Measurements from ENCODE around the gene CD7.

CD7 gene

DNA sequence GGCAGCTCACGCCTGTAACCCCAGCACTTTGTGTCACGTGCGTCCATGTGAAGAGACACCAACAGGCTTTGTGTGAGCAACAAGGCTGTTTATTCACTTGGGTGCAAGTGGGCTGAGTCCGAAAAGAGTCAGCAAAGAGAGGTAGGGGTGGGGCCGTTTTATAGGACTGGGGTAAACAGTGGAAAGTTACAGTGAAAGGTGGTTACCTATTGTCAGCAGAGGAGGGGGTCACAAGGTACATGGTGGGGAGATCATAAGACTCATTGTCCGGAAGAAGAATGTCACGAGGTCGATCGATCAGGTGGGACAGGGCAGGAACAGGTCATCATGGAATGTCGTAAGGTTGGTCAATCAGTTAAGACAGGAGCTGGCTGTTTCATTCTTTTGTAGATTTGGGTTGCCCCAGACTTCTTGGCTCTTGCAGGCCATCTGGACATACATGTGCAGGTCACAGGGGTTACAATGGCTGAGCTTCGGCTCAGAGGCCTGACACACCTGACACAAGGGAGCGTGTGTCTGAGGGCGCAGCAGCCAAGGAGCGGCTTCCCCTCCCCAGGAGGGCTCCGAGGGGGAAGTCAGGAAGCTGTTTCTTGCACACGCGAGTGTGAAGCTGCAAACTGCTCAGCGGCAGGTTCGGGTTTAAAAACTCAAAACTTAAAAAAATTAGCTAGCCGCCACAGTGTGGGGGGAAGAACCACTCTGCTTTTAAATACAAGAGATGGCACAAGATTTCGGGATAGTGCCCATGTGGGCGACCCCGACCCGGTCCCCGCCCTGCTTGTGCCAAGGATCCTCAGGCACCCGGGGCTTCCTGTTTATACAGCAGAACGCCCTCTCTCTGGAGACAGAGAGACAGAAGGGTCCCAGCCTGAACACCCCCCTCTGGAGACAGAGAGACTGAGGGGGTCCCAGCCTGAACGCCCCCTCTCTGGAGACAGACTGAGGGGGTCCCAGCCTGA, 29.2 kb upstream of the CD7 start:
- no peak for DNase-seq (ENCODE audit: low read depth)

DNA sequence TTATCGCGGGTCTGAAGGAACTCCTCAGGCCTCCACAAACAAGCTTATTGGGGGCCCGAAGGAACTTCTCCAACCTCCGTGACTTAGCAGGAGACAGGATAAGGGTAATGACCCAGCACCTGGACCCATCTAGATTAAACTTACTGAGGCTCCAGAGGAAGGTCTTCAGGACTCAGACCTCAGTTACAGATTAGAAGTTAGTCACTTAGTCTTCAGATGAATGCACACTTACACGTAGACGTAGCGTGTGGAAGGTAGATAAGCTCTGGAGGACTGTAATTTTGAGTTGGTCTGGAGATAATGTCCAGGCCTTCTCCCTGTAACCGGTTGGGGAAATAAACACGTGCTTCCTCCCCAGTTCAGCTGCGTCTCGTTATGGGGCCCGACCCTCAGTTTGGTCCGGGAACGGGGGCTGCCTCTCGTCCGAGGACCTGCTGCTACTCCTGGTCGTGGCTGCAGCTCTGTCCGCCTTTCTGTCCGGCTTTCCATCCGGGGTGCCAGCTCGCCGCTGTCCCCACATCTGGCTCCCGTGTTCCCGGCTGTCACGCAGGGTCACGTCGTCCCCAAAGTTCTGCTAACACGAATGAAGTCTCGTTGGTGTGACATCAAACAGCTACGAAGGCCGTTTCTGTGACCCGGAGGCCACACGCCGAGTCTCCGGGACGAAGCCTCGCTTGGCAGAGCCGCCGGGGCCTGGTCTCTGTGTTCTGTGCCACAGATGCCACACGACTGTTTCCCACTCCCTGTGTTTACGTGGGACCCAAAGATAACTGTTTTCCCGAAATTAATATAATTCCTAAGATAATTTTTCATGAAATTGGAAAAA, 28.0 kb upstream of the CD7 start:
- no peak for DNase-seq (ENCODE audit: low read depth)

DNA sequence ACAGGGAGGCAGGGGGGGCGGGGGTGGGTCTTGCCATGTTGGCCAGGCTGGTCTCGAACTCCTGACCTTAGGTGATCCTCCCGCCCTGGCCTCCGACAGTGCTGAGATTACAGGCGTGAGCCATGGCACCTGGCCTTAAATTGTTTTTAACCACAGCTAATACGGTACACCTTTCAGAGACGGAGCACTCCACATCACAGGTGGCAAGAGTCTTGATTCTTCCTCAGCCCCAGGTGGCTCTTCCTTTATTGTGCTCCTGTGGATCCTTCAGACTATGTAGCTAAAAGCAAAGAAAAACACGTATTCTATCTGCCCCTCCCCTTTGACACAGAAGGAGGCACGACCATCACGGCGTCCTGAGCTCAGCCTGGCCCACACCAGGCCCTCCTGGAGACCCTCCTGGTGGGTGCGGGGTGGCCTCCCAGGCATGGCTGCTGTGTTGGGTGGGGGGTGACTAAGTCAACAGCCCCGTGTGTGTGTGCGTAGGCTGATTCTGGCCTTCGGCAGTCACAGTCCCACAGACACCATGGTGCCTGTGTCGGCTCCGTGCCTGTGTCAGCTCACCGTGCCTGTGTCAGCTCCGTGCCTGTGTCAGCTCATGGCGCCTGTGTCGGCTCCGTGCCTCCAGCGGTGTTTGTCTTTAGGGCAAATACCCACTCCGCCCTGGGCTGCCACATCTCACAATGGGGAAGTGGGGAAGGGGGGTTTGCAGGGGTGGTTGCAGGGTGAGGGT, 26.9 kb upstream of the CD7 start:
- DNase-seq (ENCODE audit: low read depth) = no peak

DNA sequence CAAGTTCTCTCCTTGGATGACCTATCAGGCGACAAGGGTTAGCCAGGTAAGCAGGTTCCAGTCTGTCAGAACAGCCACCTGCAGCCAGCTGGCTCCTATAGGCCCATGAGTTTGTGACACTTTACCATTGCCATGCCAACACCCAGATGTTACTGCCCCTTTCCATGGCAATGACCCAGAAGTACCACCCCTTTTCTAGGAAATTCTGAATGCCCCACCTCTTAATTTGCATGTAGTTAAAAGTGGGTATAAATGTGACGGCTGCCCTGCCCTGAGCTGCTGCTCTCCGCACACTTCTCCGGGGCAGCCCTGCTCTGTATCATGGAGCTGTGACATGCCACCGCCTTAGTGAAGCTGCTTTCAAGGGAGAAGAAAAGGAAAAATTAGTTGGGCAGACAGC, 26.2 kb upstream of the CD7 start:
- no peak for DNase-seq (ENCODE audit: low read depth)

DNA sequence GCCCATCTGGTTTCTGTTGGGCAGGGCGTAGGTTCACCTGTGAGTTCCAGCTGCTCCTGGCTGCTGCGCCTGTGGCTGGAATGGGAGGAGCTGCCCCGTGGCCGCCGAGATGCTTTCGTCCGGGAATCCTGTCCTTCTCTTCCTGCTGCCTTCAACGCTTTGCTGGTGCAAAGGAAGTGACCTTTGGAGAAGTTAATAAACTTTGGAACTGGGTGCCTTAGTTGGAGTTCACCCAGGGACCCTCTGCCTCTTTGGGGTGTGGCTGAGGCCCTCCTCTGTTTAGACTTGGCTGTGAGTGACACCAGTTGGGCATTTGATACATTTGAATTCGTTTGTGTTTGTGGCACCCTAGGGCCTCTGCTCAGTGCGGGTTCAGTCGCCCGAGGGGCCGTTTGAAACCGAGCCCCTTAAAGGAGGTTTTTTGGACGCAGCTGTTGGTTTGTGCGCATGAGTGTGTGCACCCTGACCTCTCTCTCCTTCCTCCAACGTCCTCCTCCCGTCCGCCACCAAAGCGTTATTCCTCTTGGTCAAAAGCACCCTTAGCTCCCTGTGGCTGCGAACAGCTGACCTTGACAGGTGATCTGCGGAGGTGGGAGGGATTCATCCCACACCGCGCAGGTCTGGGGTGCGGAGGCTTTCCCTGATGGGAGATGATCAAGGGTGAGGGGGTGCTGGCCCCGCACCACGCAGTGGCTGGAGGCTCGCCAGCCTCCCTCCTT, 25.1 kb upstream of the CD7 start:
- DNase-seq (ENCODE audit: low read depth) = no peak

DNA sequence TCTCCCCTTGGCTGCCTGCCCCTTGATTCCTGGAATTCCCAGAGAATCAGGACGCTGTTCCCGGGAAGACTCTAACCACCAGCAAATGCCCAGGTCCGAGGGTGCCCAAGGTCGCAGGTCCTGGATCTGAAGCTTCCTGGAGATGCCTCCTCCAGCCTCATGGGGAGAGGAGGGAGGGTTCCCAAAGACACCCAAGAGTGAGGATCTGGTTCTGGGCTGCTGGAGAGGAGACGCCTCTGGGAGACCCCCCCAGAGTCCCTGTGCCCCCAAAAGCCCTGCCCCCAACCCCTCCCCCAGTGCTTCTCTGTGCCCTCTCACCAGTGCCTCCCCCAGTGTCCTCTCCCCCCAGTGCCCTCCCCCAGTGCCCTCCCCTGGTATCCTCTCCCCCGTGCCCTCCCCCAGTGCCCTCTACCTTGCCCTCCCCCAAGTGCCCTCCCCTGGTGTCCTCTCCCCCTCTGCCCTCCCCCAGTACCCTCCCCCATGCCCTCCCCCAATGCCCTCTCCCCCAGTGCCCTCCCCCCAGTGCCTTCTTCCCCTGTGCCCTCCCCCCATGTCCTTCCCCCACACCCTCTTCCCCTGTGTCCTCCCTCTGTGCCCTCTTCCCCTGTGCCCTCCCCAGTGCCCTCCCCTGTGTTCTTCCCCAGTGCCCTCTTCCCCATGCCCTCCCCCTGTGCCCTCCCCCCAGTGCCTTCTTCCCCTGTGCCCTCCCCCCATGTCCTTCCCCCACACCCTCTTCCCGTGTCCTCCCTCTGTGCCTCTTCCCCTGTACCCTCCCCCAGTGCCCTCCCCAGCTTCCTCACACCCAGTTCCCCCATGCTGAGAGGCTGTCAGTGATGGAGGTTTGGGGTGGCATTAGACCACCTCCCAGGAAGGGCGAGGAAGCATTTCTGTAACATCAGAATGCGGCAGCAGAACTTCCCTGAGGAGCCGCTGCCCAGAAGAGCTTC, 22.5 kb upstream of the CD7 start:
- DNase-seq (ENCODE audit: low read depth) = no peak

DNA sequence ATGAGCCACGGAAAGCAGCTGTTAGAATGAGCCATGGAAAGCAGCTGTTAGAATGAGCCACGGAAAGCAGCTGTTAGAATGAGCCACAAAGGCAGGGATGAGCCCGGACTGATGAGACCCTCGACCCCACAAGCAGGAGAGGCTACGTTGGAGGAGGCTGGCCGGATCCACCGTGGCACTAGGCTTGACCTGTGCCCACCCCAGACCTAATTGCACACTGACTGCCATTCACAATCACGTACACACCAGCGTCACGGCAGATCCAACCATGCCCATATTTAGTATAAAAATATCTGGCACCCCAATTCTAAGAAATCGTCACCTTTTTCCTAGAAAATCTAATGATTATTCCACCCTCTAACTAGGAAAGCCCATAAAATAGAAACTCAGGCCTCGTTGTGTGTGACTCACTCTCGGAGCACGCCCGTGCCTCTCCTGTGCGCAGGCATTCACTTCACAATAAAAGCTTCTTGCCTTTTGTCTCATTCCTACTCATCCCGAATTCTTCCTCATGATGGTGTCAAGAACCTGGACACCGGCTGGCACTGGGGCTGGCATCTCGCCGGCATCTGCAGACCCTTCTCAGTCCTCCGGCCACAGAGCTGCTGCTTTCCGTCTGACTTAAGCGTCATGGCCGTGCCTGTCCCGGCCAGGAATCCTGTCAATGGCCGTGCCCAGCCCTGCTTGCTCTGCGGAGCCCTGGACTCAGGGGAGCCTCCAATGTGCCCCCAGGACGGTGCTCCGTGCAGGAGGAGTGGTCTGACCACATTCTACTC, 21.6 kb upstream of the CD7 start:
- DNase-seq (ENCODE audit: low read depth) = peak; percentile 38

DNA sequence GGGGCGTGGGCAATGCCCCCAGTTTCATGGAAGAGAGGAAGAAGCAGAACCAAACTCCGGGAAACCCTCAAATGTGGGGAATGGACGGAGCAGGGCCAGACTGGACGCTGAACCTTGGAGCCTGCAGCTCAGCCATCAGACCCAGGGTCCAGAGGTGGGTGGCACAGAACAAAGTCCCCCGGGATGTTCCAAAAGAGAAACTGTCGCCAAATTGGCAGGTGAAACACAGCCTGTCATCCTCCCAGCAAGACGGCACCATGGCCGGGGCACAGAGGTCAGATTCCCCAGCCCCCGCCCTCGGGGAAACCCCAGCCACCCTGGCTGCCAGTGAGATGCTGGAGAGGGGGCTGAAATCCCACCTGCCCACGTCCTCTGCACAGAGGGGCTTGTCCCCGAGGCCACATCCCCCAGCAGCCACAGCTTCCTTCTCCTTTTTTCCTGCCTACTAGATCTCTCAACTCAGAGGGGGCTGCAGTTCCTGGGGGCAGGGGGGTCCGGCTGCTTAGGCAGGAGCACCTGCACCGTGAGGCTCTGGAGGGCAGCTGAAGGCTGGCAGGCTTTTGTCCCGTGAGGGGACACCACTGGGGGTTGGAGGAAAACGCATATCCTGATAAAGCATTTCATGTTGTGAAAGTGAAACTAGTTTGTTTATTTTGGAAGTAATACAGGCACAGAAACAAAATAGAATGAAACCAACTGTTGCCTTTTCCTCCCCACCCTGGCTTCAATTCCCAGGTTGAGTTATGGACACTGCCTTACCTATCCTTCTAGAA, 17.4 kb upstream of the CD7 start:
- no peak for DNase-seq (ENCODE audit: low read depth)

DNA sequence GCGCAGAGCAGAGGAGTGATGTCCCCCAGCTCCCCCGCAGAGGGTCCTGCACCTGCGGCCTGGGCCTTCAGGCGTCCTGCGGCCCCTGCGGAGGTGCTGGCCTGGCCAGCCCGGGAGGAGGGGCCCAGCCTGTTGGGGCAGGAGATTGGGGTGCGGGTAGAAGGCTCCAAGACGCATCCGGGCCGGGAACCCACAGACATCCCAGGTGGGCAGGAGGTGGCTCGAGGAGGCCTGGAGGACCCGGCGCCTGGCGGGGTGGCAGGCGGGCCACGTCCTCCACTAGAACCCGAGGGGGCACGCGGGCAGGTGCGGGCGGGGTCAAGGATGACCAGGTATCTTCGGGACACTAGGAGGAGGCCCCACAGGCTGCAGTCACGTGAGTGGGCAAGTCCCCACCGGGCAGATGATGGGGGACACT, 16.8 kb upstream of the CD7 start:
- no peak for DNase-seq (ENCODE audit: low read depth)

DNA sequence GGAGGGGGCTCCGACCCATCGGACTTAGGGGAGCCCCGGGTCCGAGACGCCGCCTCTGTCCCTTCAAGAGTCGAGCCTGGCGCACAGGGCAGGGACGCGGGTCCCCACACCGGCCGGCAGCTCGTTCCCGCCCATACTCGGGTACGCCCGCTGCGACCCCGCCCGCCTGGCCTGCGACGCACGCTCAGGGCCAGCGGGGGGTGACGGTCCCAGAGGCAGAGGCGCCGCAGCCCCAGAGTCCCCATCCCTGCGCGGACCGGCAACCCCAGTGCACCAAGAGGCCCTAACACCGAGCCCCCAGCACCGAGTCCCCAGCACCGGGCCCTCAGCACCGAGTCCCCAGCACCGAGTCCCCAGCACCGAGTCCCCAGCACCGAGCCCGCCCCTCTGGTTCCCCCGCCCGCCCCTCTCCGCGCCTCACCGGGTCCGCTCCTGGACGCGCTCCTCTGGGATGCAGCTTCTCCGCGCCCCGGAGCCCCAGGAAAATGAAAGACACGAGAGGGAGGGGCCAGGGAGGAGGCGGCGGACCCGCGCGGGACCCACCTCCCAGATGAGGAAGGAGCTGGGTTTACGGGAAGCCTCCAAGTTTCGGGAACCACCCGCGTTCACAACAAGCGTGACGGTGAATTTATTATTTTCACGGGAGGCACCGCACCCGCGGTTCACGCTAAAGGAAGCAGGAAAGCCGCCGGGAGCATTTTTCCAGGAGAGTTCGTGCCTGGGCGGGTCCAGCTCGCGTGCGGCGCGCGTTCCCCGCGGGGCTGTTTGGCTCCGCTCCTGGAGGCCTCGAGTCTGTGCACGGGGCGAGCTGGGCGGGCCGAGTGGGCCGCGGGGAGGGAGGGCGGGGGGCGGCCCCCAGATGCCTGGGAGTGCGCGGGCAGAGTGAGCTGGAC, 16.1 kb upstream of the CD7 start, which contains the start of gene SECTM1:
TSS of gene SECTM1 (minus strand) at position 488 of the 893 bp plus-strand sequence. CDS start 6,526 bp downstream, outside the sequence.
- DNase-seq (ENCODE audit: low read depth) = no peak

DNA sequence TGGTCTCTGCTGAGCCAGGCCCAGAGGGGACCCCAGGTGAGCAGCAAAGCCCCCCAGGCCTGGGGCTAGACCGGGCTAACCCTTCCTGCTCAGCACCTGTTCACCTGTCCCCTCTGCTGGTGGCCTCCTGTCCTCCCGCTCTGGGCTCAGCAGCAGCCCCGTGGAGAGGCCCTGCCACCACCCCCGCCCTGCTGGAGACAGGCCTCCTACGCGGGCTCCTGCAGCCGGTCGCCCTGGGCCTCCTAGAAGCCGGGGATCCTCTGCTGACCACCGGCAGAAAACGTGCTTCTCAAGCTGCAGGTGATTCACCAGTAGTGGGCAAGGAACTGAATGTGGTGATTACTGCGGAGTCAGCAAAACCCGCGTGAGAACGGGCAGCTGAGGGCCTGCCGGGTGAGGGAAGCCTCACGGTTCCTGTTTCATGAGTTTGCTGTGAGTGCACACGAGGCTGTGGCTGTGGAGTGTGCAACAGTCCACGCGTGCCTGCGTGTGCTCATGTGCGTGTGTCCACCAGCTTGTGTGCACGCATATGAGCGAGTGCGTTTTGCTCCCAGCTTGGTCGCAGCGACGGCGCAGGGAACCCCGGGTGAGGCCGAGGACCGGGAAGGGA, 15.4 kb upstream of the CD7 start:
- DNase-seq (ENCODE audit: low read depth) = no peak

DNA sequence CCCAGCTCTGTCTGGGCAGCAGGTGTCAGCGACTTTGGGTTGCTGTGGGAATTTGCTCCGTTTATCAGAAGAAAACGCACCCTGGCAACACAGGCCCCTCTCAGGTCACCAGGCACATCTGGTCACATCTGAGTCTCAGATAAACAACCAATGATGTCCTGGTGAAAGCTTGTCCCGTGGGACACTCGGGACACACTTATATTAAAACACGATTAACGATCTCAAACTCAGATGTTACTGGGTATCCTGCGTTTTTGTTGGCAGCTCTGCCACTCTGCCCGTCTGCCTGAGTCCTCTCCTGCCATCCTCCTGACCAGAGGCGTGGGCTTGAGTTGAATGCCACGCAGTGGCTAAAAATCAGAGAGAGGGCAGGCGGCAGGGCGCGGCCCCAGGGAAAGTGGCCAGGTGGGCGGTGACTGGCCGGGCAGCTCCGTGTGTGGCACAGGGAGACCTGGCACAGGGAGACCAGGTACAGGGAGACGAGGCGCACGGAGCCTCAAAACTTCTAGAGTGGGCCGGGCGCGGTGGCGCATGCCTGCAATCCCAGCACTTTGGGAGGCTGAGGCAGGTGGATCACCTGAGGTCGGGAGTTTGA, 14.0 kb upstream of the CD7 start:
- DNase-seq (ENCODE audit: low read depth) = no peak

DNA sequence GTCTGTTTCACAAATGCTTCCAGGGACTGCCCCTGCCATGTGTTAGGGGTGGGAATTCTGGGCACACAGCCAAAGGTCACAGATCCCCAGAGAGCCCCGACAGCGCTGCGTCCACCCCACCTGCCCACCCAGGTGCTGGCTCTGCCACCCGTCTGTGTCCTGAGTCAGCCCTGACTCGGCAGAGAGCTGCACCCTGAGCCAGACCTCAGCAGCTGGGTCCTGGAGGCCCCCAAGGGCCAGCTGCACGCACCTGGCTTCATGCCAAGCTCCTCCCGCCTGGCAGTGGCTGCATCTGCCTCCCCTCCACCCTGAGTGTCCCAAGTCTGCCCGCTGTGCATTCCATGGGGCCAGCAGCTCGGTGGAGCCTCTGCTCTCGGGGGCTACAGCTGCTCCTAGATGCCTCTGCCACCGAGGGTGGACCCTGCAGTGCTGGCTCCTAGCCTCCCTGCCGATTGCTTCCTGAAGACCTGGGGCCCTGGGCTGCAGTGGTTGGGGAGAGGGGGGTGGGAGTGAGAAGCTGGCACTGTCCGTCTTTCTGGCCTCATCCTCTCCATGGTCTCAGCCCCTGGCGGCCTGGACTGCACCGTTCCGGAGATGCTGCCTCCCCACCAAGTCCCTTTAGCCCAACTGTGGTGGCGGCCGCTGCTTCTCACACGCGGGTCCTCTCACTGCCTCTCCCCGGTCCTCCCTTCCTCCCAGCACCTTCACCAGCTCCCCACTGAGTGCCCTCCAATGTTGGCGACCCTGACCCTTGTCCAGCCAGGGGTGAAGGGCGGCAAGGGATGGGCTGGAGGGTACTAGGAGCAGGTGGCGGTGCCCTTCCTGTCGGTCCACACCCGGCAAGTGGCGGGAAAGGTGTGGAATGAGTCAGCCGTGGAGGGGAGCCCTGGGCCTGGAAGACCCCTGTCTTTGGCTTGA, 13.2 kb upstream of the CD7 start:
- peak; percentile 12 for DNase-seq (ENCODE audit: low read depth)

DNA sequence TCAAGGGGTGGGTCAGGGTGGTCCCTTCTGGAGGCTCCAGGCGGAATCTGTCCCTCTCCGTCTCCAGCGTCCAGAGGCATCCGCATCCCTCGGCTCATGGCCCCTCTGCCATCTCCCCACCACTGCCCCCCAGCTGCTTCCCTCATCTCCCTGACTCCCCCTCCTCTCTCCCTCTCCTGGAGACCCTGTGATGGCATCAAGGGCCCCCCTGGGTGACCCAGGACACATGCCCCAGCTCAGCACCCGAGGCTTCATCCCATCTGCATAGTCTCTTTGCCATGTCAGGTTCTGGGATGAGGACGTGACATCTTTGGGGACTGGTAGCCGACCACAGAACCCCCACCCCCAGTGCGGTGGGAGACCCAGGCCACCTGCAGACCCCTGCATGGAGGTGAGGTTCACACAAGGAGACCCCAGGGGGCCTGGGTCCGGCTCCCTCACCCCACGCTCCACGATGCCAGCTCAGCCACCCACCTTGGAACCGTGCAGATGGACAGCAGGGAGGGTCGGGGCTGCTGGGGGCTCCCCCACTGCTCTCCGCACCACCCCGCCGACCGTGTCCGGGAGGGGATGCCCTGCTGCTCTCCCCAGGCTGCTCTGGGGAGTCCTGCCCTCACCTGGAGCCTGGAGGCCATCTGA, 12.4 kb upstream of the CD7 start:
- no peak for DNase-seq (ENCODE audit: low read depth)

DNA sequence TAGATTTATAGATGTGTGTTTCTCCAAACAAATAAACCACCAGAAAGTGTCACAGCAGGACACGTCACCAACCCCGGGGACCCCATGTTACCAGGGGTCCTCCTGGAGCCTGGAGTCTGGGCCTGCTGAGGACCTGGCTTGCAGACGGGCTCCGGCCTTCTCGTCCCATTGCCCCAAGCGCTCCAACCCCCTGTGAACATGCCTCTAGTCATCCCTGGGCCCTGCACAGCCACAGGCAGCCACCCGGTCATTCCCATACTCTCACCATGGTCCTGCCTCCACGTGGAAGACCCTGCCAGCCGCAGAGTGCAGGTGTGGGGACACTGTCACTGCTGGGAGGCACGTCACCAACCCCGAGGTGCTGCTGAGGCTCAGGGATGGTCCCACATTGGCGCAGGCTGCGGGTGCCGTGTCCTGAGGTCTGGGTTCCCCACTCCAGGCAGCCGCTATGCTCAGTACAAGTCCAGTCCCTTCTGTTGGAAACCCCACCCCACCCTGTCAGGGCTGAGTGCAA, 11.6 kb upstream of the CD7 start:
- DNase-seq (ENCODE audit: low read depth) = no peak
